Ishikawa (cell line): ENCODE data around the gene ADGRF3.

Source experiments
- CEBPB ChIP-seq: IDR thresholded peaks from 2 replicates; pipeline ENCODE4 v1.6.1; 2012
- CREB1 ChIP-seq: IDR thresholded peaks from 2 replicates; pipeline ENCODE4 v1.6.1; 2012; ENCODE audit warnings: low read depth
- EGR1 ChIP-seq: IDR thresholded peaks from 2 replicates; pipeline ENCODE4 v1.6.1; 2012
- EP300 ChIP-seq: IDR thresholded peaks from 2 replicates; pipeline ENCODE4 v1.6.1; 2012; ENCODE audit warnings: borderline replicate concordance
- FOXM1 ChIP-seq: IDR thresholded peaks from 2 replicates; pipeline ENCODE4 v1.6.1; 2012; ENCODE audit warnings: low read depth, borderline replicate concordance
- MAX ChIP-seq: IDR thresholded peaks from 2 replicates; pipeline ENCODE4 v1.6.1; 2012
- NFIC ChIP-seq: IDR thresholded peaks from 2 replicates; pipeline ENCODE4 v1.6.1; 2012
- RAD21 ChIP-seq: IDR thresholded peaks from 2 replicates; pipeline ENCODE4 v1.6.1; 2012; ENCODE audit warnings: low read depth
- REST ChIP-seq: IDR thresholded peaks from 2 replicates; pipeline ENCODE4 v1.6.1; 2012; ENCODE audit warnings: low read depth, mild to moderate bottlenecking
- TAF1 ChIP-seq: IDR thresholded peaks from 2 replicates; pipeline ENCODE4 v1.6.1; 2012; ENCODE audit warnings: low read depth, mild to moderate bottlenecking
- TCF12 ChIP-seq: IDR thresholded peaks from 2 replicates; pipeline ENCODE4 v1.6.1; 2012; ENCODE audit warnings: low read depth
- TEAD4 ChIP-seq: IDR thresholded peaks from 2 replicates; pipeline ENCODE4 v1.6.1; 2012
- YY1 ChIP-seq: IDR thresholded peaks from 2 replicates; pipeline ENCODE4 v1.6.1; 2012; ENCODE audit warnings: low read depth
- ZBTB7A ChIP-seq: IDR thresholded peaks from 2 replicates; pipeline ENCODE4 v1.6.1; 2012; ENCODE audit warnings: low read depth
- TF ChIP-seq, protein P1 (sequence below): IDR thresholded peaks from 2 replicates; pipeline ENCODE4 v1.6.1; 2012

Gene ADGRF3

GRCh38 chr2:26316041-26316440 lies 30.5 kb downstream of the ADGRF3 start:
- TF ChIP-seq FOXM1 (no peak), RAD21 (peak; percentile 47)

GRCh38 chr2:26314243-26314642 lies 32.3 kb downstream of the ADGRF3 start:
- TF ChIP-seq NFIC (no peak), RAD21 (peak; percentile 44; the same call in 1 of the 2 replicates)

DNA sequence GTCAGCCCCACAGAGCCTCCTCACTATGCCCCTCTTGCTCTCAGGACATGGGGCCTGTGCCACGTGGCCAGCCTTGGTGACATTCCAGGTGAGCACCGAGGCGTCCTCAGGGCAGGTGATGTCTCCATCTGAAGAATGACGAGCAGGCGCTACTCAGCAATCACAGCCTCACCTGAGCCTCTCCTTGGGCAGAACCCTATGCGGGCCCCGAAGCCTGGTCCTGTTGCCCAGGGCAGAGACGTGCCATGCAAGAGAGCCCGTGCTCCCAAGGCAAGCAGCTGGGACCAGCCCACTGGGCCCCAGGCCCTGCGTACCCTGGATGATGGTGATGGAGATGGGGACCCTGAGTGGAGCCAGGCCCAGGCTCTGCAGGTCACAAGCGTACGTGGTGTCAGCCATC lies 33.1 kb downstream of the ADGRF3 start:
- TF ChIP-seq REST, result no peak
- TF ChIP-seq ZBTB7A, result no peak
- no peak for TF ChIP-seq TCF12
- no peak for TF ChIP-seq EP300
- no peak for TF ChIP-seq FOXM1
- no peak for TF ChIP-seq TAF1

DNA sequence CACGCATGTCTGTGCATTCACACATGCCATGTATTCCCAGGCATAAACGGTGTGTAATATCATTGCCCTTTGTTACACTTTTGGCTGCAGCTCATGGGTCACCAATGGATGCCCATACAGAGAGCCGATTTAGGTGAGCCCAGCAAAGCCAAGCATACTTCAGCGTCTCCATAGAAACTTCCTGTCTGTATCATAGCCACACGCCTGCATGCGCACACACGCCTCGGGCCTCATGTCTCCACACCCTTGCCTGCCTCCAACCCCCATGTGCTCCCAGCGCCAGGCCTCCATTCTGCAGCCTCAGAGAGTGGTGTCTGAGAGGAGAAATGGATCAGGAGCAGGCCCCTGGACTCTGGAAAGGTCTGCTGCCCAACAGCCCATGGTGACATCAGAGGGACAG lies 34.1 kb downstream of the ADGRF3 start:
- TF ChIP-seq YY1, result no peak
- no peak for TF ChIP-seq EGR1
- TF ChIP-seq TAF1, result no peak
- no peak for TF ChIP-seq FOXM1
- TF ChIP-seq CREB1, result no peak
- no peak for TF ChIP-seq RAD21
- no peak for TF ChIP-seq EP300
- no peak for TF ChIP-seq TCF12
- TF ChIP-seq REST, result no peak
- TF ChIP-seq MAX, result no peak
- TF ChIP-seq TEAD4, result no peak
- no peak for TF ChIP-seq NFIC
- TF ChIP-seq, protein P1, sequence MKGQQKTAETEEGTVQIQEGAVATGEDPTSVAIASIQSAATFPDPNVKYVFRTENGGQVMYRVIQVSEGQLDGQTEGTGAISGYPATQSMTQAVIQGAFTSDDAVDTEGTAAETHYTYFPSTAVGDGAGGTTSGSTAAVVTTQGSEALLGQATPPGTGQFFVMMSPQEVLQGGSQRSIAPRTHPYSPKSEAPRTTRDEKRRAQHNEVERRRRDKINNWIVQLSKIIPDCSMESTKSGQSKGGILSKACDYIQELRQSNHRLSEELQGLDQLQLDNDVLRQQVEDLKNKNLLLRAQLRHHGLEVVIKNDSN, result no peak
- no peak for TF ChIP-seq CEBPB
- TF ChIP-seq ZBTB7A, result no peak

GRCh38 chr2:26309921-26310320 lies 36.7 kb downstream of the ADGRF3 start:
- TF ChIP-seq EGR1 (no peak), NFIC (no peak), TCF12 (no peak), EP300 (no peak), ZBTB7A (no peak), YY1 (no peak), CREB1 (no peak), TEAD4 (no peak), FOXM1 (no peak), MAX (no peak), RAD21 (no peak), CEBPB (no peak), REST (no peak), TAF1 (no peak)
- TF ChIP-seq, protein P1, result no peak
